ENCODE data around the gene ZMYND10. TPM values are rescaled to one million over a fixed set of nuclear protein-coding genes. Genes with fewer than 3 reads are reported as not detected.

The ZMYND10 gene
- total and polyA plus RNA-seq, 2 experiments from 2014 or later: 0.61 to 1.5 TPM

DNA sequence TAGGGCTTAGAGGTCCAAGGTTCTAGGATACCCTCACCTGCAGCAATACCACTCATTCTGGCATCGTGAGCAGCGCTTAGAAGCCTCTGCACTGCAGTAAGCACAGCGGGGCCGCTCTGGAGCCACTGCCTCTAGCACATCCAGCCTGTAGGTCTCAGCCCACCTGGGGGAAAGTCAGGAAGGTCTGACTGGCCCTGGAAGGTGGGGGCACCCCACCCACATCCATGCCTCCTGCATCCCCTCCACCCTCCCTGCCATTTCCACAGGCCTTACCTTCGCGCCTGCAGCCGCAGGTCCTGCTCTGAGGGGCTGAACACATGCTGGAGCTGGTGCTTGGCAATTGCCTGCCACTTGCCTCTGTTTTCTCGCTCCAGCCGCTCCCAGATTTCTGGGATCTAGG is 4.0 kb downstream of the ZMYND10 start:
- H3K4me1 ChIP-seq (ENCODE audit: insufficient read depth): peaks cover 25% of the 10 kb centered on the region
- peak overlapping the region; percentile 89 for H3K4me3 ChIP-seq
- no peak for DNase-seq
- no peaks in the 10 kb centered on the region for H3K9me3 ChIP-seq (ENCODE audit: low read depth)
- H3K9ac ChIP-seq: peak overlapping the region; percentile 92
- H3K9me2 ChIP-seq (ENCODE audit: insufficient read depth): no peaks in the 10 kb centered on the region
- peaks cover 27% of the 10 kb centered on the region for H3F3A ChIP-seq (ENCODE audit: insufficient read depth)
- H3K79me2 ChIP-seq (ENCODE audit: insufficient read depth): peaks cover 32% of the 10 kb centered on the region
- no peaks in the 10 kb centered on the region for H3K36me3 ChIP-seq (ENCODE audit: low read depth)
- no peak overlapping the region for H3K27ac ChIP-seq
- no peaks in the 10 kb centered on the region for H3K27me3 ChIP-seq (replicated peaks; ENCODE audit: insufficient read depth)
- H2AFZ ChIP-seq: no peak overlapping the region
- no peaks in the 10 kb centered on the region for H4K20me1 ChIP-seq (ENCODE audit: insufficient read depth)
- in situ Hi-C loops (cut with MboI): loop anchor here (10.0 kb wide), 1 partner anchor 193 kb away; no protein-coding TSS in a partner anchor
- 76 to 86% methylated on average over 9 of the region's 9 CpGs for WGBS, 2 experiments (ENCODE audit: low coverage in 1 of 2, low lambda C conversion rate in 2 of 2, missing lambda C conversion rate in 2 of 2)
- TF ChIP-seq EZH2phosphoT487 (IDR thresholded peaks at IDR 0.05; ENCODE audit: insufficient read depth, low read depth) (no peak), EZH2 (IDR thresholded peaks at IDR 0.05; ENCODE audit: insufficient read depth, poor library complexity, severe bottlenecking) (no peak)
- peak overlapping the region; percentile 90 for H3K4me2 ChIP-seq (ENCODE audit: unreplicated experiment)

DNA sequence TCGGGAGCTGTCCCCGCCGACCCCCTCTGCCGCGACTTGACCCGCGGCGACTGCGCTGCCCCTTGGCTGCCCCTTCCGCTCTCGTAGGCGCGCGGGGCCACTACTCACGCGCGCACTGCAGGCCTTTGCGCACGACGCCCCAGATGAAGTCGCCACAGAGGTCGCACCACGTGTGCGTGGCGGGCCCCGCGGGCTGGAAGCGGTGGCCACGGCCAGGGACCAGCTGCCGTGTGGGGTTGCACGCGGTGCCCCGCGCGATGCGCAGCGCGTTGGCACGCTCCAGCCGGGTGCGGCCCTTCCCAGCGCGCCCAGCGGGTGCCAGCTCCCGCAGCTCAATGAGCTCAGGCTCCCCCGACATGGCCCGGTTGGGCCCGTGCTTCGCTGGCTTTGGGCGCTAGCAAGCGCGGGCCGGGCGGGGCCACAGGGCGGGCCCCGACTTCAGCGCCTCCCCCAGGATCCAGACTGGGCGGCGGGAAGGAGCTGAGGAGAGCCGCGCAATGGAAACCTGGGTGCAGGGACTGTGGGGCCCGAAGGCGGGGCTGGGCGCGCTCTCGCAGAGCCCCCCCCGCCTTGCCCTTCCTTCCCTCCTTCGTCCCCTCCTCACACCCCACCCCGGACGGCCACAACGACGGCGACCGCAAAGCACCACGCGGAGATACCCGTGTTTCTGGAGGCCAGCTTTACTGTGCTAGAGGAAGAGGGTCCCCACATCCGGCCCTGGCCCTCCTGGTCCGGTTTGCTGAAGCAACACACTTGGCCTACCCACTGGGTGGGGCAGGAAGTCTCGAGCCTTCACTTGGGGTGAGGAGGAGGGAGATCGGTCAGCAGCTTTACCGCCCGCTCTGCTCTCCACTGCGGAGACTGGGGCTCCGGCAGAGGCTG is 4.8 kb downstream of the ZMYND10 start, which contains the start of gene RASSF1:
Gene RASSF1, minus strand, starts transcription at position 389 of the 882 bp plus-strand sequence. Its CDS starts 31 bp downstream, at position 358.
- no peaks in the 10 kb centered on the region for H3K27me3 ChIP-seq (replicated peaks; ENCODE audit: insufficient read depth)
- no peaks in the 10 kb centered on the region for H3K36me3 ChIP-seq (ENCODE audit: low read depth)
- H3K27ac ChIP-seq: peak within 1 kb of the TSS; percentile 96
- peaks cover 40% of the 10 kb centered on the region for H3K79me2 ChIP-seq (ENCODE audit: insufficient read depth)
- no peaks in the 10 kb centered on the region for H4K20me1 ChIP-seq (ENCODE audit: insufficient read depth)
- peak within 1 kb of the TSS; percentile 90 for H3K4me2 ChIP-seq (ENCODE audit: unreplicated experiment)
- peak within 1 kb of the TSS; percentile 70 for H2AFZ ChIP-seq
- peaks cover 32% of the 10 kb centered on the region for H3F3A ChIP-seq (ENCODE audit: insufficient read depth)
- H3K4me3 ChIP-seq: peak within 1 kb of the TSS; percentile 89
- TF ChIP-seq EZH2 (IDR thresholded peaks at IDR 0.05; ENCODE audit: insufficient read depth, poor library complexity, severe bottlenecking) (no peak), EZH2phosphoT487 (IDR thresholded peaks at IDR 0.05; ENCODE audit: insufficient read depth, low read depth) (no peak)
- no peaks in the 10 kb centered on the region for H3K9me3 ChIP-seq (ENCODE audit: low read depth)
- peak within 1 kb of the TSS; percentile 92 for H3K9ac ChIP-seq
- in situ Hi-C loops (cut with MboI): loop anchor here (10.0 kb wide), 1 partner anchor 194 kb away; no protein-coding TSS in a partner anchor
- no peaks in the 10 kb centered on the region for H3K9me2 ChIP-seq (ENCODE audit: insufficient read depth)
- H3K4me1 ChIP-seq (ENCODE audit: insufficient read depth): peaks cover 28% of the 10 kb centered on the region
- WGBS, 2 experiments (ENCODE audit: low coverage in 1 of 2, low lambda C conversion rate in 2 of 2, missing lambda C conversion rate in 2 of 2): 1 to 2% methylated on average over 68 to 80 of the region's 85 CpGs
- DNase-seq: peak; percentile 90

DNA sequence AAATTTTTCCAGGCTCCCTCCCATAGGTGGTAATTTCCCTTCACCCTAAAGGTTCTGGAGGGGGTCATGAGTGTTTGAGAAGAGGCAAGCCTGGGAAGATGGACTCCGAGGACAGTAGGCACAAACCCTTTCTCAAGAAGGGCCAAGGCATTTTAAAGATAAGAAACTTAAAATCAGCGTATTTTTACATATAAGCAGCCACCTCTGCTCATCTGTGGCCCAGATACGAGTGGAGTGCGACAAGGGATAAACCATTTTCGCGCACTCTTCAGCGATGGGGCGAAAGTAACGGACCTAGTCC is 5.4 kb downstream of the ZMYND10 start:
- TF ChIP-seq EZH2phosphoT487 (IDR thresholded peaks at IDR 0.05; ENCODE audit: insufficient read depth, low read depth) (no peak), EZH2 (IDR thresholded peaks at IDR 0.05; ENCODE audit: insufficient read depth, poor library complexity, severe bottlenecking) (no peak)
- WGBS, 2 experiments (ENCODE audit: low coverage in 1 of 2, low lambda C conversion rate in 2 of 2, missing lambda C conversion rate in 2 of 2): 0 to 3% methylated on average over 9 of the region's 9 CpGs
- Histone ChIP-seq H3K79me2 (ENCODE audit: insufficient read depth) (peaks cover 46% of the 10 kb centered on the region), H3F3A (ENCODE audit: insufficient read depth) (peaks cover 38% of the 10 kb centered on the region), H3K4me2 (ENCODE audit: unreplicated experiment) (peak overlapping the region; percentile 90), H2AFZ (peak overlapping the region; percentile 70), H3K9ac (peak overlapping the region; percentile 92), H3K9me2 (ENCODE audit: insufficient read depth) (no peaks in the 10 kb centered on the region), H3K27me3 (replicated peaks; ENCODE audit: insufficient read depth) (no peaks in the 10 kb centered on the region), H3K9me3 (ENCODE audit: low read depth) (no peaks in the 10 kb centered on the region), H3K27ac (peak overlapping the region; percentile 96), H3K4me1 (ENCODE audit: insufficient read depth) (peaks cover 34% of the 10 kb centered on the region), H3K36me3 (ENCODE audit: low read depth) (no peaks in the 10 kb centered on the region), H4K20me1 (ENCODE audit: insufficient read depth) (no peaks in the 10 kb centered on the region), H3K4me3 (peak overlapping the region; percentile 89)
- in situ Hi-C loops (cut with MboI): loop anchor here (10.0 kb wide), 1 partner anchor 195 kb away; no protein-coding TSS in a partner anchor
- DNase-seq: no peak

DNA sequence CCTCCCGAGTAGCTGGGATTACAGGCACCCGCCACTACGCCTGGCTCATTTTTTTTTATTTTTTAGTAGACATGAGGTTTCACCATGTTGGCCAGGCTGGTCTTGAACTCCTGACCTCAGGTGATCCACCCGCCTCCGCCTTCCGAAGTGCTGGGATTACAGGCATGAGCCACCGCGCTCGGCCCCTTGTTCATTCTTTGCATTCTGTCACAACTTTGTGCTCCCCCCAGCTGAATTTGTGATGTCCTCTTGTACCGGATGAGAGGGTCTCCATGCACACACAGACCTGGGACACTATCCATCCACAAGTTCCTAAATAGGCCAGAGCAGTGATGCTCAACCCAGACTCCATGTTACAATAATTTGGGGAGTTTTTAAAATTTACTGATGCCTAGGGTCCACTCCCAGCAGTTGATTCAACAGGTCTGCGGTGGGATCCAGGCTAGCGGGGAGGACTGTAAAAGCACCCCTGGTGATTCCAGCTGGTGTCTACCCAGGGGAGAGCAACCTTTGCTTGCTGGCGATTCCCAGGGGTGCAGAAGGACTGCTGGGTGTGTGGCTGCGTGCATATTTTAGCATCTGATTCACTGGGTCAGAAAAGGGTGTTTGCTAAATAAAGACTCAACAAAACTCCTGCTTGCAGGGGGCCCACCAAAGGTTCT is 5.9 kb downstream of the ZMYND10 start:
- Histone ChIP-seq H3K79me2 (ENCODE audit: insufficient read depth) (peaks cover 51% of the 10 kb centered on the region), H4K20me1 (ENCODE audit: insufficient read depth) (no peaks in the 10 kb centered on the region), H3K4me3 (peak overlapping the region; percentile 89), H3K9me3 (ENCODE audit: low read depth) (no peaks in the 10 kb centered on the region), H3K4me2 (ENCODE audit: unreplicated experiment) (peak overlapping the region; percentile 90), H3K9ac (peak overlapping the region; percentile 92), H3K27me3 (replicated peaks; ENCODE audit: insufficient read depth) (no peaks in the 10 kb centered on the region), H3K27ac (peak overlapping the region; percentile 96), H3K9me2 (ENCODE audit: insufficient read depth) (no peaks in the 10 kb centered on the region), H3K4me1 (ENCODE audit: insufficient read depth) (peaks cover 39% of the 10 kb centered on the region), H2AFZ (peak overlapping the region; percentile 70), H3K36me3 (ENCODE audit: low read depth) (no peaks in the 10 kb centered on the region), H3F3A (ENCODE audit: insufficient read depth) (peaks cover 43% of the 10 kb centered on the region)
- TF ChIP-seq EZH2phosphoT487 (IDR thresholded peaks at IDR 0.05; ENCODE audit: insufficient read depth, low read depth) (no peak), EZH2 (IDR thresholded peaks at IDR 0.05; ENCODE audit: insufficient read depth, poor library complexity, severe bottlenecking) (no peak)
- WGBS, 2 experiments (ENCODE audit: low coverage in 1 of 2, low lambda C conversion rate in 2 of 2, missing lambda C conversion rate in 2 of 2): 79 to 80% methylated on average over 14 of the region's 14 CpGs
- peak; percentile 86 for DNase-seq
- in situ Hi-C loops (cut with MboI): loop anchor here (10.0 kb wide), 1 partner anchor 195 kb away; no protein-coding TSS in a partner anchor
